Bronchial epithelial cell (primary cell): ENCODE data around the gene AMPH. TPM values are rescaled to one million over a fixed set of nuclear protein-coding genes. Genes with fewer than 3 reads are reported as not detected.

Experiments
- DNase-seq: peaks from one replicate; pipeline ENCODE4 v3.0.0-alpha.2; 2010; ENCODE audit warnings: low read depth
- FAIRE-seq: peaks from 2 replicates; lab custom pipeline; 2011; peaks lifted over from hg19 to GRCh38; lab: Jason Lieb, UNC
- H3K27me3 ChIP-seq: 2 replicates; pipeline ENCODE4 v1.5.1; 2011; ENCODE audit warnings: low read length; ENCODE audit not compliant: control insufficient read depth, insufficient read depth
- H3K36me3 ChIP-seq: 2 replicates; pipeline ENCODE4 v1.5.1; 2011; ENCODE audit warnings: low read length; ENCODE audit not compliant: control insufficient read depth, insufficient read depth
- H3K4me3 ChIP-seq: 2 replicates; pipeline ENCODE4 v1.5.1; 2011; ENCODE audit warnings: mild to moderate bottlenecking, low read depth, low read length, control low read depth
- CTCF ChIP-seq: IDR thresholded peaks from 2 replicates; pipeline ENCODE4 v1.5.1; 2011; ENCODE audit warnings: mild to moderate bottlenecking, moderate library complexity, low read length, control low read depth, inconsistent platforms; ENCODE audit not compliant: insufficient read depth, severe bottlenecking
- total RNA-seq: library from RNA; depleted of rRNA; stranded (reverse); fragments of >200 nt; gene quantifications from 2 replicates; pipeline ENCODE4 v1.2.1, GENCODE V29; 2014

Gene AMPH
- total RNA-seq, 1 donor from 2014 or later, result not detected

GRCh38 chr7:38565289-38565688 lies 65.9 kb downstream of the AMPH start:
- no peak for DNase-seq
- no peaks in the 10 kb centered on the region for H3K27me3 ChIP-seq

GRCh38 chr7:38563741-38564140 lies 67.4 kb downstream of the AMPH start:
- TF ChIP-seq CTCF, result no peak
- Histone ChIP-seq H3K36me3 (no peaks in the 10 kb centered on the region), H3K27me3 (no peaks in the 10 kb centered on the region), H3K4me3 (no peak overlapping the region)
- FAIRE-seq, result no peak
- no peak for DNase-seq

More at GRCh38 chr7:38565289-38565688, 65.9 kb downstream of the AMPH start:
- H3K36me3 ChIP-seq, result no peaks in the 10 kb centered on the region
- TF ChIP-seq CTCF, result no peak
- FAIRE-seq, result no peak
- H3K4me3 ChIP-seq, result no peak overlapping the region

- H3K36me3 ChIP-seq, result no peaks in the 10 kb centered on the region
- H3K27me3 ChIP-seq, result no peaks in the 10 kb centered on the region
- peak; percentile 11 for TF ChIP-seq CTCF
- FAIRE-seq (peak; percentile 76), DNase-seq (peak; percentile 91)
- H3K4me3 ChIP-seq, result no peak overlapping the region
These were observed 70.0 kb downstream of the AMPH start for GRCh38 chr7:38561166-38561565.

GRCh38 chr7:38558761-38559345 lies 72.3 kb downstream of the AMPH start:
- FAIRE-seq (no peak), DNase-seq (peak; percentile 7)

GRCh38 chr7:38554586-38554985 lies 76.6 kb downstream of the AMPH start:
- FAIRE-seq, result no peak

More at GRCh38 chr7:38558761-38559345, 72.3 kb downstream of the AMPH start:
- Histone ChIP-seq H3K4me3 (no peak overlapping the region), H3K27me3 (no peaks in the 10 kb centered on the region), H3K36me3 (no peaks in the 10 kb centered on the region)
- no peak for TF ChIP-seq CTCF

More at GRCh38 chr7:38554586-38554985, 76.6 kb downstream of the AMPH start:
- H3K27me3 ChIP-seq, result no peaks in the 10 kb centered on the region
- H3K4me3 ChIP-seq, result no peak overlapping the region
- no peak for DNase-seq
- H3K36me3 ChIP-seq, result no peaks in the 10 kb centered on the region
- TF ChIP-seq CTCF, result no peak
